Tibial artery (tissue), 4 donors: ENCODE measurements around the gene PFDN1.

Experiments used
- DNase-seq, 2 donors: peaks; one replicate each; pipeline ENCODE4 v3.0.0-alpha.2; 2019
- H3K27ac ChIP-seq, 2 donors: fragments of 200-600 bp; sonication (generic) in 1 of 2; 1 replicate in 1 of 2; 2 replicates in 1 of 2; pipeline ENCODE4 v1.5.1; 2018 to 2019; ENCODE audit warnings: mild to moderate bottlenecking in 1 of 2
- H3K27me3 ChIP-seq, 2 donors: fragments of 200-600 bp; sonication (generic) in 1 of 2; one replicate each; pipeline versions ENCODE4 v1.5.1 to v1.6.0; 2016 to 2019
- H3K36me3 ChIP-seq, 3 donors: fragments of 200-600 bp; sonication (generic) in 2 of 3; one replicate each; pipeline ENCODE4 v1.5.1; 2016 to 2019; ENCODE audit warnings: mild to moderate bottlenecking in 2 of 3
- H3K4me1 ChIP-seq, 4 donors: fragments of 200-600 bp; sonication (generic) in 2 of 4; 1 replicate in 3 of 4; 2 replicates in 1 of 4; pipeline ENCODE4 v1.5.1; 2016 to 2019
- H3K4me3 ChIP-seq, 2 donors: fragments of 200-600 bp; sonication (generic) in 1 of 2; 1 replicate in 1 of 2; 2 replicates in 1 of 2; pipeline ENCODE4 v1.5.1; 2018 to 2019; ENCODE audit warnings: mild to moderate bottlenecking in 2 of 2
- H3K9me3 ChIP-seq, 3 donors: fragments of 200-600 bp; sonication (generic) in 1 of 3; one replicate each; pipeline ENCODE4 v1.5.1; 2016 to 2019
- intact Hi-C: fragments of 100-400 bp; cut with DNase I; formaldehyde crosslinking; loops from one replicate; pipeline ENCODE4 v1.15.0; 2023; ENCODE audit warnings: low total_unique reads
- TF ChIP-seq, protein P1 (sequence below), 2 experiments: fragments of 200-600 bp in 1 of 2; fragments of 450-650 bp in 1 of 2; IDR thresholded peaks; one replicate each; pipeline ENCODE4 v1.5.1; 2017 to 2019; ENCODE audit warnings: antibody characterized with exemption in 2 of 2, mild to moderate bottlenecking in 1 of 2, moderate library complexity in 1 of 2

Gene PFDN1

DNA sequence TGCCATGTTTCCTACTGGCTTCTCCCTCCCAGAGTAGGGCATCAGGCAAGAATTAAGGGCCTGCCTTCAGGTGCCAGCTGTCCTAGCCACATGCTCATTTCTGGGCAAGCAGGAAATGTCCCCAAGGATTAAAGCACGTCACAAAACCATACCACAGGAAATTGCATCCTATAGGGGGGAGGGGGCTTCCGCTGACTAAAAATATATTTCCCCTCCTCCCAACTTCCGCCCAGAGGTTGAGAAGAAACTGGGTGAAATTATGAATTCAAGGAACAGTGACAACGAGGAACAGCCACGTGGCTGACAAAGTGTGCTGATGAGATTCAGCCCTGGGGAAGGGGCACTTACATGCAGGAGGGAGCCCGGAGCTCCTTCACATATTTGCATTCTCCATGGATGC lies 39.4 kb upstream of the PFDN1 start:
- intact Hi-C loops, result no loop called here
- no peak overlapping the region for H3K4me3 ChIP-seq
- H3K36me3 ChIP-seq, result no peaks in the 10 kb centered on the region
- no peaks in the 10 kb centered on the region for H3K27me3 ChIP-seq
- peak overlapping the region; percentile 47 to 50 for H3K27ac ChIP-seq
- TF ChIP-seq, protein P1, sequence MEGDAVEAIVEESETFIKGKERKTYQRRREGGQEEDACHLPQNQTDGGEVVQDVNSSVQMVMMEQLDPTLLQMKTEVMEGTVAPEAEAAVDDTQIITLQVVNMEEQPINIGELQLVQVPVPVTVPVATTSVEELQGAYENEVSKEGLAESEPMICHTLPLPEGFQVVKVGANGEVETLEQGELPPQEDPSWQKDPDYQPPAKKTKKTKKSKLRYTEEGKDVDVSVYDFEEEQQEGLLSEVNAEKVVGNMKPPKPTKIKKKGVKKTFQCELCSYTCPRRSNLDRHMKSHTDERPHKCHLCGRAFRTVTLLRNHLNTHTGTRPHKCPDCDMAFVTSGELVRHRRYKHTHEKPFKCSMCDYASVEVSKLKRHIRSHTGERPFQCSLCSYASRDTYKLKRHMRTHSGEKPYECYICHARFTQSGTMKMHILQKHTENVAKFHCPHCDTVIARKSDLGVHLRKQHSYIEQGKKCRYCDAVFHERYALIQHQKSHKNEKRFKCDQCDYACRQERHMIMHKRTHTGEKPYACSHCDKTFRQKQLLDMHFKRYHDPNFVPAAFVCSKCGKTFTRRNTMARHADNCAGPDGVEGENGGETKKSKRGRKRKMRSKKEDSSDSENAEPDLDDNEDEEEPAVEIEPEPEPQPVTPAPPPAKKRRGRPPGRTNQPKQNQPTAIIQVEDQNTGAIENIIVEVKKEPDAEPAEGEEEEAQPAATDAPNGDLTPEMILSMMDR (IDR thresholded peaks at IDR 0.05), result no peak
- DNase-seq, result peak; percentile 31 to 68
- H3K4me1 ChIP-seq, result peaks cover 0 to 52% (median 32%) of the 10 kb centered on the region in 4 donors
- no peaks in the 10 kb centered on the region for H3K9me3 ChIP-seq

DNA sequence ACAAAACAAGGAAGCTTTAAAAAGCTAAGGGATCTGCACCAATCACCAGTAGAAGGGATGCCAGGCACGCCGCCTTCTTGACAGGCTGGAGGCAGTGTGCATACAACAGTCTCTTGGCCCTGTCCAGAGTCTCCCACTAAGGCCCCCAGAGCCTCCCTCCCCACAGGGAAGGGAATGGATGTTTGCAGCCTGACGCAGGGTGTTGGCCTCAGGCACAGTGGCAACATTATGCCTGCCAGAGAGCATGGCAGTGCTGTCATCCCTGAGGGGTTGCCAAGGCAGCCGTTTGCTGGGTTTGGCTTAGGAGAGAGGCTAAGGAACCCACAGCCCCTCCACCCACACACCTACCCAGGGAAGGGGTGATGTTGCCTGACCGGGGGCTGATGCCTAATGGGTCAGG lies 38.7 kb upstream of the PFDN1 start:
- H3K4me1 ChIP-seq, result peaks cover 0 to 52% (median 29%) of the 10 kb centered on the region in 4 donors
- H3K27me3 ChIP-seq, result no peaks in the 10 kb centered on the region
- peak; percentile 43 to 86 for DNase-seq
- H3K4me3 ChIP-seq, result no peak overlapping the region
- no peaks in the 10 kb centered on the region for H3K9me3 ChIP-seq
- TF ChIP-seq, protein P1 (IDR thresholded peaks at IDR 0.05), result no peak
- intact Hi-C loops, result no loop called here
- H3K36me3 ChIP-seq, result no peaks in the 10 kb centered on the region
- H3K27ac ChIP-seq, result peak overlapping the region; percentile 47 to 50

DNA sequence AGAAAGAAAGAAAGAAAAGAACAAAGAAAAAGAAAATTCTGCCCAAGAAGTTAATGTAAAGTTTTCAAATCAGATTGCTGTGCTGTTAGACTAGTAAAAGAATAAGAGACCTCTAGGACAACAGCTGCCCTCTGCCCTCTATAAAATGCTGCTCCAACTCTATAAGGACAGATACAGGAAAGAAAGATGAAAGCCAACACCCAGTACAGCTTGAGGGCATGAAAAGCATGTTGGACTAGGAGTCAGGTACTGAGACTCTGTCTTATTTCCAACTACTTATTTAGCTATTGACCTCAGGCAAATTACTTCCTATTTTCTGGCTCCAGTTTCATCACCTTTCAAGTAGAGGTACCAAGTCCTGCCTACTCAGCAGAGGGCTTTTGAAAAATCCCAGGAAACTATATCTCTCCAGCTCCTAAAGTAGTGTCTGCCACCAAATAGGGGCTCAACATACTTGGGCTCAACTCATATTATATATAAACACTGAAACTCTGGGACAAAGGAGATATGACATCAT lies 37.8 kb upstream of the PFDN1 start:
- TF ChIP-seq, protein P1 (IDR thresholded peaks at IDR 0.05), result no peak
- Histone ChIP-seq H3K36me3 (peaks cover 0 to 3% (median 0%) of the 10 kb centered on the region in 3 donors), H3K27ac (peak overlapping the region; percentile 47 to 50), H3K4me3 (no peak overlapping the region), H3K9me3 (no peaks in the 10 kb centered on the region), H3K27me3 (no peaks in the 10 kb centered on the region), H3K4me1 (peaks cover 0 to 59% (median 36%) of the 10 kb centered on the region in 4 donors)
- DNase-seq, result no peak
- intact Hi-C loops, result no loop called here

DNA sequence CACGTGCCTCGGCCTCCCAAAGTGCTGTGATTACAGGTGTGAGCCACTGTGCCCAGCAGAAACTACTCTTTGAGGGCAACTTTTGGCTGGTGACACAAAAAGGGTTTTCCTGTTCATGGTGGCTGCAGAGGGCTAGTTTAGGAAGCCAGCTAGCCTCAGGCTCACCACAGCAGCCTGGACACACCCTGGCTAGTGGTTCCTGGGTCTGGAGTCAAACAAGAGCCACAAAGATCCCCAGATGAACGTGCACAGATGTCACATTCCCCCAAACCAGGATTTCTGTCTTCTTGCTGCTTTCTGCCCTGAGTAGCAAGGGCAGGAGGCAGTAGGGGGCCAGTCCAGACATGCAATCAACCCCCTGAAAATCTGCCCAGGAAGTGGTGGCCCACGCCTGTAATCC lies 36.7 kb upstream of the PFDN1 start:
- H3K27ac ChIP-seq, result no peak overlapping the region
- H3K4me1 ChIP-seq, result peaks cover 0 to 50% (median 33%) of the 10 kb centered on the region in 4 donors
- H3K9me3 ChIP-seq, result no peaks in the 10 kb centered on the region
- no peak overlapping the region for H3K4me3 ChIP-seq
- intact Hi-C loops, result no loop called here
- no peaks in the 10 kb centered on the region for H3K27me3 ChIP-seq
- peaks cover 0 to 10% (median 0%) of the 10 kb centered on the region in 3 donors for H3K36me3 ChIP-seq
- DNase-seq, result no peak
- TF ChIP-seq, protein P1 (IDR thresholded peaks at IDR 0.05), result no peak

DNA sequence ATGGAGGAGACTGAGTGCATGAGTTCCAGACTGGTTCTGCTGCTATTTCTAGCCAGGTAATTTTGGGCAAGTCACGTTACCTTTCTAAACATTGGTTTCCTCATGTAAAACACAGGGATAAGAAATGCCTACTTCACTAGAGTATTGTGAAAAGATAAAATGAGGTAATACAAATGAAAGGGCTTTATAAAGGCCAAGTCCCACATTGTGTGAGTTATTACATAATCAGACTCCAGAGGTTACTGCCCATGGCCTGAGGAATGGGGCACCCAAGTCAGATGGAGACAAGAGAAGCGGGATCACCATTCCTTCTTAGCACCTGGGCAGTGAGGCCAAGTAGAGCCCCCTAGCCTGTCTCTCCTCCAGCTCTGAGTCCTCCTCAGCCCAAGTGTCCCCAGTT lies 36.0 kb upstream of the PFDN1 start:
- Histone ChIP-seq H3K36me3 (peaks cover 0 to 17% (median 0%) of the 10 kb centered on the region in 3 donors), H3K4me3 (no peak overlapping the region), H3K4me1 (peaks cover 0 to 48% (median 30%) of the 10 kb centered on the region in 4 donors), H3K27me3 (no peaks in the 10 kb centered on the region), H3K9me3 (no peaks in the 10 kb centered on the region), H3K27ac (no peak overlapping the region)
- intact Hi-C loops, result no loop called here
- TF ChIP-seq, protein P1 (IDR thresholded peaks at IDR 0.05), result no peak
- no peak for DNase-seq

DNA sequence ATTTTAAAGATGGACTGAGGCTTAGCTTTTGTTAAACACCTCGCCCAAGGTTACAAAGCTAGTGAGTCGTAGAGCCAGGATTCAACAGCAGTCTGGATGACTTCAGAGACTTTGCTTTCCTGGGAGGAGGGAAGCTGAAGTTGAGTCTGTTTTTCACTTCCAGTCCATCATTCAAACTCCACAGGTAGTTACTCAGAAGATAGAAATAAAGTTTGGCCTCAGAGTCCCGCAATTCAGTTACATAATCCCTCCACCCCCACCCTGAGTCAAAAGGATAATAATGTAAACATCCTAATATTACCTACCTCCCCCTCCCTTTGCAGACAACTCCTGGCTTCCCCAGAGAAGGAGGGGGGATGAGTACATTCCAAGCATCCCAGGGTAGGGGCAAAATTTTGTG lies 35.4 kb upstream of the PFDN1 start:
- Histone ChIP-seq H3K4me1 (peaks cover 0 to 47% (median 30%) of the 10 kb centered on the region in 4 donors), H3K4me3 (no peak overlapping the region), H3K27ac (no peak overlapping the region), H3K9me3 (no peaks in the 10 kb centered on the region), H3K27me3 (no peaks in the 10 kb centered on the region), H3K36me3 (peaks cover 0 to 23% (median 2%) of the 10 kb centered on the region in 3 donors)
- intact Hi-C loops, result no loop called here
- no peak for DNase-seq
- TF ChIP-seq, protein P1 (IDR thresholded peaks at IDR 0.05), result no peak
